Measurements from ENCODE around the gene PRR19.

GRCh38 chr19:42290523-42291434, 11.2 kb upstream of the PRR19 start:
- no peak for TF ChIP-seq POLR2A (IDR thresholded peaks at IDR 0.05; ENCODE audit: low read depth)
- TF ChIP-seq POLR2AphosphoS5 (IDR thresholded peaks at IDR 0.05) = no peak
- TF ChIP-seq CTCF (IDR thresholded peaks at IDR 0.05) = peak in 2 of 3 experiments; percentile 34 to 38
- TF ChIP-seq EP300 (IDR thresholded peaks at IDR 0.05) = no peak
